GM12875 (cell line): ENCODE data around the gene MYO5C.

Experiments
- H3K4me3 ChIP-seq: one replicate; pipeline ENCODE4 v1.5.1; 2011; ENCODE audit warnings: low read depth, low read length, control low read depth
- TF ChIP-seq, protein P1 (sequence below): IDR thresholded peaks from 2 replicates; pipeline ENCODE4 v1.5.1; 2011; ENCODE audit warnings: low read depth, mild to moderate bottlenecking, control low read depth, inconsistent platforms, low read length, moderate library complexity, borderline replicate concordance; ENCODE audit not compliant: insufficient read depth

MYO5C gene

GRCh38 chr15:52217186-52217585 is 78.4 kb downstream of the MYO5C start:
- TF ChIP-seq, protein P1, sequence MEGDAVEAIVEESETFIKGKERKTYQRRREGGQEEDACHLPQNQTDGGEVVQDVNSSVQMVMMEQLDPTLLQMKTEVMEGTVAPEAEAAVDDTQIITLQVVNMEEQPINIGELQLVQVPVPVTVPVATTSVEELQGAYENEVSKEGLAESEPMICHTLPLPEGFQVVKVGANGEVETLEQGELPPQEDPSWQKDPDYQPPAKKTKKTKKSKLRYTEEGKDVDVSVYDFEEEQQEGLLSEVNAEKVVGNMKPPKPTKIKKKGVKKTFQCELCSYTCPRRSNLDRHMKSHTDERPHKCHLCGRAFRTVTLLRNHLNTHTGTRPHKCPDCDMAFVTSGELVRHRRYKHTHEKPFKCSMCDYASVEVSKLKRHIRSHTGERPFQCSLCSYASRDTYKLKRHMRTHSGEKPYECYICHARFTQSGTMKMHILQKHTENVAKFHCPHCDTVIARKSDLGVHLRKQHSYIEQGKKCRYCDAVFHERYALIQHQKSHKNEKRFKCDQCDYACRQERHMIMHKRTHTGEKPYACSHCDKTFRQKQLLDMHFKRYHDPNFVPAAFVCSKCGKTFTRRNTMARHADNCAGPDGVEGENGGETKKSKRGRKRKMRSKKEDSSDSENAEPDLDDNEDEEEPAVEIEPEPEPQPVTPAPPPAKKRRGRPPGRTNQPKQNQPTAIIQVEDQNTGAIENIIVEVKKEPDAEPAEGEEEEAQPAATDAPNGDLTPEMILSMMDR, result peak; percentile 66
- no peak overlapping the region for H3K4me3 ChIP-seq

GRCh38 chr15:52214553-52214952 is 81.1 kb downstream of the MYO5C start:
- TF ChIP-seq, protein P1, result no peak
- H3K4me3 ChIP-seq, result no peak overlapping the region

DNA sequence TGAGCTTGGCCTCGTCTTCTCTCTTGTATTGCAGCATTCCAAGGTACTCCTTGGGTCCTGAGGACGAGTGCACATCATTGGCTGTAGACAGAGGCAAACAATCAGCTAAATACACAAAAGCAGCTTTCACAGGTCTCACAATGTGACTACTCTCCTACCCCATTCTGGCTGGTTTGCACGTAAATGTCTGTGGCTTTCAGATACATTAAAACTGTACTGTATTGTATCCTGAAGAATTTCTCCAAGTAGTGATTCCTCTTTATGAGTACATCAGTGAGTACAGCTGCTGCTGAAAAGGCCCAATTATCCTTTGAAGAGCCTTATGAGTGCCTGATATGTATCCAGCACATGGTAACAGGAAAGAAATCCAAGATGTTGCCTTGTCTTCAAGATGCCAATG is 82.4 kb downstream of the MYO5C start:
- TF ChIP-seq, protein P1, result no peak
- H3K4me3 ChIP-seq, result no peak overlapping the region

DNA sequence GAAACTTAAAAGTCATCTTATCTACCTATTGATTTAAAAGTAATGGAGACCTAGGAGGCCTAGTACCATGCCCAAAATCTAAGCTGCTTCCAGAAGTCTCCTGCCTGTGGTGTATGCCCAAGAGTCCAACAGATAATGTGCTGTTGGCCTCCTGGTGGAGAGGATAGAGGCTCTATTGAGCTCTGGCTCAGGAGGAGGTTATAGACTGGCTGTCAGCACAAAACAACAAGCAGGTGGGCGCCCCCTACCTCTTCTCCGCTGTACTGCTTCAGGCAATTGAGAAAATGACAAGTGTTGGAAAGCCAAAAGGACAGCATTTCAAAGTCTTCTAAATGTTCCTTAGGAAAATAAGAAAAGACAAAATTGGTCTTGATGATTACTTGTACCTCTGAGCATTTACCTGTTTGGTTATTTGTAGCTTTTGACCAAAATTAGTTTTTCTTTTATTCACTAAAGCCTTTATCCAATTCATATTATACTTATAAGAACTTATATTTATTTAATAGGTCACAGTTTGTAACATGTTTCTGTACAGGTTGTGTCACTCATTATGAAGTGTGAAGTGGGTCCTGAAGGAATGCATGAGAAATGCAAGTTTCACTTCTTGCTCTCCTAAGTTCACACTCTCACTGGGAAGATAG is 87.2 kb downstream of the MYO5C start:
- TF ChIP-seq, protein P1, result peak; percentile 86
- H3K4me3 ChIP-seq, result no peak overlapping the region

GRCh38 chr15:52207191-52207590 is 88.4 kb downstream of the MYO5C start:
- TF ChIP-seq, protein P1, result no peak
- no peak overlapping the region for H3K4me3 ChIP-seq

DNA sequence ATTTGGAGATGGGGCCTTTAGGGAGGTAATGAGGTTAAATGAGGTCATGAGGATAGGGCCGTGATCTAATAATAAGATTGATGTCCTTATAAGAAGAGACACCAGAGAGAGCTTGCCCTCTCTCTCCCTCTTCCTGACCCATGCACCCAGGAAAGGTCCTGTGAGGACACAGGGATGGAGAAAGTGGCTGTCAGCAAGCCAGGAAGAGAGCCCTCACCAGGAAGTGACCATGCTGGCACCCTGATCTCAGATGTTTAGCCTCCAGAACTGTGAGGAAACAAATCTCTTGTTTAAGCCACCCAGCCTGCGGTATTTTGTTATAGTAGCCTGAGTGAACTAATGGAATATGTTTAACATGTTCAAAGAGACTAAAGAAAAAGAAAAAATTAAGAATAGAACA is 89.2 kb downstream of the MYO5C start:
- TF ChIP-seq, protein P1, result no peak
- no peak overlapping the region for H3K4me3 ChIP-seq

GRCh38 chr15:52204657-52205056 is 90.9 kb downstream of the MYO5C start:
- no peak overlapping the region for H3K4me3 ChIP-seq
- TF ChIP-seq, protein P1, result no peak
